H9 (cell line): ENCODE data around the gene MOB3A. TPM values are rescaled to one million over a fixed set of nuclear protein-coding genes. Genes with fewer than 3 reads are reported as not detected.

ENCODE experiments used
- DNase-seq: peaks from one replicate; pipeline ENCODE4 v3.0.0-alpha.2; 2017
- H2AFZ ChIP-seq: one replicate; pipeline ENCODE4 v1.6.1; 2013; ENCODE audit warnings: mild to moderate bottlenecking, low read length, control low read depth, moderate library complexity
- H2AK5ac ChIP-seq: 2 replicates; pipeline ENCODE4 v1.6.1; 2013; ENCODE audit warnings: low read length, control low read depth, mixed read lengths; ENCODE audit not compliant: insufficient read length
- H2BK120ac ChIP-seq: one replicate; pipeline ENCODE4 v1.6.1; 2013; ENCODE audit warnings: low read depth, mild to moderate bottlenecking, low read length, control low read depth, inconsistent platforms; ENCODE audit not compliant: poor library complexity, severe bottlenecking
- H2BK12ac ChIP-seq: 2 replicates; pipeline ENCODE4 v1.6.1; 2013; ENCODE audit warnings: low read length, control low read depth, mixed read lengths, low read depth; ENCODE audit not compliant: insufficient read length
- H2BK15ac ChIP-seq: 2 replicates; pipeline ENCODE4 v1.6.1; 2013; ENCODE audit warnings: low read depth, low read length, control low read depth
- H2BK20ac ChIP-seq: one replicate; pipeline ENCODE4 v1.6.1; 2013; ENCODE audit warnings: low read depth, mild to moderate bottlenecking, low read length, control low read depth, inconsistent platforms; ENCODE audit not compliant: poor library complexity, severe bottlenecking
- H2BK5ac ChIP-seq: 2 replicates; pipeline ENCODE4 v1.6.1; 2013; ENCODE audit warnings: low read length, control low read depth, mixed read lengths; ENCODE audit not compliant: insufficient read length
- H3K14ac ChIP-seq: 2 replicates; pipeline ENCODE4 v1.6.1; 2013; ENCODE audit warnings: low read length, control low read depth; ENCODE audit not compliant: insufficient read depth
- H3K18ac ChIP-seq: 2 replicates; pipeline ENCODE4 v1.6.1; 2013; ENCODE audit warnings: low read depth, mild to moderate bottlenecking, mixed read lengths, low read length, control low read depth; ENCODE audit not compliant: insufficient read length
- H3K23ac ChIP-seq: 2 replicates; pipeline ENCODE4 v1.6.1; 2013; ENCODE audit warnings: low read length, control low read depth, mixed read lengths, low read depth; ENCODE audit not compliant: insufficient read length
- H3K23me2 ChIP-seq: 2 replicates; pipeline ENCODE4 v1.6.1; 2013; ENCODE audit warnings: low read depth, mild to moderate bottlenecking, mixed read lengths, low read length, control low read depth; ENCODE audit not compliant: insufficient read length, poor library complexity, severe bottlenecking
- H3K27ac ChIP-seq: 2 replicates; pipeline ENCODE4 v1.5.1; 2013; ENCODE audit warnings: low read length, control low read depth, mixed read lengths, low read depth; ENCODE audit not compliant: insufficient read length
- H3K27me3 ChIP-seq: 2 replicates; pipeline ENCODE4 v1.6.1; 2013; ENCODE audit warnings: low read length, control low read depth, inconsistent platforms; ENCODE audit not compliant: insufficient read depth
- H3K4ac ChIP-seq: 2 replicates; pipeline ENCODE4 v1.6.1; 2013; ENCODE audit warnings: low read depth, mild to moderate bottlenecking, control low read depth, inconsistent platforms, low read length, moderate library complexity
- H3K4me1 ChIP-seq: 2 replicates; pipeline ENCODE4 v1.6.1; 2013; ENCODE audit warnings: low read length, control low read depth, inconsistent platforms; ENCODE audit not compliant: insufficient read depth
- H3K4me2 ChIP-seq: 2 replicates; pipeline ENCODE4 v1.6.1; 2013; ENCODE audit warnings: low read length, control low read depth, mixed read lengths; ENCODE audit not compliant: insufficient read length, insufficient read depth
- H3K56ac ChIP-seq: 2 replicates; pipeline ENCODE4 v1.6.1; 2013; ENCODE audit warnings: low read depth, mild to moderate bottlenecking, mixed read lengths, low read length, control low read depth; ENCODE audit not compliant: insufficient read length
- H3K79me1 ChIP-seq: 2 replicates; pipeline ENCODE4 v1.6.1; 2013; ENCODE audit warnings: low read depth, mild to moderate bottlenecking, moderate library complexity, low read length, control low read depth, inconsistent platforms; ENCODE audit not compliant: insufficient read depth, poor library complexity, severe bottlenecking
- H3K79me2 ChIP-seq: 2 replicates; pipeline ENCODE4 v1.6.1; 2013; ENCODE audit warnings: low read length, control low read depth, inconsistent platforms; ENCODE audit not compliant: insufficient read depth
- H3K9ac ChIP-seq: 2 replicates; pipeline ENCODE4 v1.6.1; 2013; ENCODE audit warnings: low read length, control low read depth, mixed read lengths; ENCODE audit not compliant: insufficient read length; ENCODE audit errors: extremely low read depth
- H3K9me3 ChIP-seq: one replicate; pipeline ENCODE4 v1.6.1; 2013; ENCODE audit warnings: low read depth, low read length, inconsistent platforms; ENCODE audit not compliant: control insufficient read depth
- H3T11ph ChIP-seq: one replicate; pipeline ENCODE4 v1.6.1; 2013; ENCODE audit warnings: mild to moderate bottlenecking, low read length, control low read depth, inconsistent platforms
- H4K20me1 ChIP-seq: one replicate; pipeline ENCODE4 v1.6.1; 2013; ENCODE audit not compliant: control insufficient read depth, insufficient read length, insufficient read depth
- H4K5ac ChIP-seq: 2 replicates; pipeline ENCODE4 v1.6.1; 2013; ENCODE audit warnings: low read depth, mild to moderate bottlenecking, mixed read lengths, low read length, control low read depth; ENCODE audit not compliant: insufficient read length
- H4K8ac ChIP-seq: replicated peaks from 2 replicates; pipeline ENCODE4 v1.6.1; 2013; ENCODE audit warnings: low read length, control low read depth, mixed read lengths, low read depth; ENCODE audit not compliant: insufficient read length
- H4K91ac ChIP-seq: 2 replicates; pipeline ENCODE4 v1.6.1; 2013; ENCODE audit warnings: low read depth, mild to moderate bottlenecking, moderate library complexity, mixed read lengths, low read length, control low read depth; ENCODE audit not compliant: insufficient read length
- H3K27ac Mint-ChIP-seq, 3 experiments: 2 replicates in 2 of 3; 3 replicates in 1 of 3; pipeline ENCODE4 v1.8.0; 2020 to 2021; ENCODE audit warnings: mixed read lengths in 3 of 3, mild to moderate bottlenecking in 1 of 3, moderate library complexity in 1 of 3
- H3K27me3 Mint-ChIP-seq: 2 replicates; pipeline ENCODE4 v1.8.0; 2021; ENCODE audit warnings: low read depth, mild to moderate bottlenecking, moderate library complexity, mixed read lengths
- H3K36me3 Mint-ChIP-seq, 3 experiments: 2 replicates in 2 of 3; 3 replicates in 1 of 3; pipeline ENCODE4 v1.8.0; 2020 to 2021; ENCODE audit warnings: low read depth in 3 of 3, mixed read lengths in 3 of 3; ENCODE audit not compliant: insufficient read depth in 1 of 3
- H3K4me1 Mint-ChIP-seq, 2 experiments: 2 replicates each; pipeline ENCODE4 v1.8.0; 2020; ENCODE audit warnings: mixed read lengths in 2 of 2
- H3K4me3 Mint-ChIP-seq, 2 experiments: 2 replicates in 1 of 2; 3 replicates in 1 of 2; pipeline ENCODE4 v1.8.0; 2020 to 2021; ENCODE audit warnings: mild to moderate bottlenecking in 2 of 2, mixed read lengths in 2 of 2, moderate library complexity in 1 of 2
- H3K9me3 Mint-ChIP-seq, 2 experiments: 2 replicates in 1 of 2; 3 replicates in 1 of 2; pipeline ENCODE4 v1.8.0; 2020; ENCODE audit warnings: mild to moderate bottlenecking in 2 of 2, mixed read lengths in 2 of 2, moderate library complexity in 1 of 2
- CTCF ChIP-seq: fragments of 200-600 bp; sonication (generic); conservative IDR thresholded peaks from 3 replicates; pipeline ENCODE4 v1.8.0; 2021; ENCODE audit warnings: antibody characterized with exemption, mild to moderate bottlenecking
- WGBS: extraction: QIAGEN DNeasy Blood & Tissue Kit; methylation state at CpG from one replicate; pipeline ENCODE4 v1.1.7; 2013; ENCODE audit warnings: missing lambda C conversion rate, low lambda C conversion rate, mixed read lengths; ENCODE audit not compliant: insufficient read length; ENCODE audit errors: extremely low coverage; 5-methylcytosine and 5-hydroxymethylcytosine counted together
- total RNA-seq: library from RNA; stranded (reverse); gene quantifications from 2 replicates; pipeline ENCODE4 v1.2.1, GENCODE V29; 2021

MOB3A gene
- total RNA-seq, 1 experiment from 2014 or later, result 11.5 TPM

DNA sequence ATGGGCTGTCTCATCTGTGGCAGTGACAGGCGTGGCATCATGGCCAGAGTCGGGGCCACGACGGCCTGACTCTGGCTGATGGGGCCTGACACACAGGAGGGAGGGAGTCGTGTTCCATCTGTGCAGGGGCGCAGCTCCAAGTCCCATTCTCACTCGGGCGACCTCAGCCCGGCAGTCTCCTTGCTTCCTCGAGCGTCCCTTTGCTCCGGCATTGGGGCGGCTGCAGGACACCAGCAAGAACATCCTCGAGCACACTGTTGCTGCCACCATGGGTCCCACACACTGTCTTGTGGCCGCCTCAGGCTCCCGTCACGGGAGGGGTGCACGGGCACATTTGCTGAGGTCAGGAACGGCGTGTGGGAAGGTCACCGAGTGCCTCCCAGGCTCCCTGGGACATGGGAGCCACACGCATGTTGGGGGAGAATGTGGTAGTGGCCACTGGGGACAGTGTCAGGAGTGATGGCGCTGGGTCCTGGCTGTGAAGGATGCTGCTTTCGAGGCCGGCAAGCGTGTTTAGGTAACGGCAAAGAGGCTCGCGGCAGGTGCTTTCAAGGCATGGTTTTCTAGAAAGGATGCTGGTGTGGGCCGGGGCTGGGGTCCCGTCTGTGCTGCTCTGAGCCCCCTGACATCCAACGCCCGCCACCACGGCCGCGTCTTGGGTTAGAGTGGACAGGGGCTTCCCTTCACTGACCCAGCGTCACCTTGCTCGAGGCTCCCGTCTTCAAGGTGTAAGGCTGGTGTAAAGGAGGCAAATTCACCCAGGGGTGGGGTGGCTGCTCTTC is 4.0 kb upstream of the MOB3A start:
- Histone ChIP-seq H2AFZ (no peak overlapping the region), H3K9me3 (no peaks in the 10 kb centered on the region), H2AK5ac (no peak overlapping the region), H3K56ac (no peak overlapping the region), H3K4ac (no peak overlapping the region), H2BK12ac (no peak overlapping the region), H3K23ac (no peak overlapping the region), H3K23me2 (no peaks in the 10 kb centered on the region), H2BK120ac (no peak overlapping the region), H2BK15ac (no peak overlapping the region), H3K4me1 (no peaks in the 10 kb centered on the region), H4K91ac (no peak overlapping the region), H4K5ac (no peak overlapping the region), H2BK5ac (no peak overlapping the region), H3K79me2 (peaks cover 2% of the 10 kb centered on the region; the same call in 1 of the 2 replicates), H3K27ac (no peak overlapping the region), H4K8ac (no peak overlapping the region), H3K79me1 (no peaks in the 10 kb centered on the region), H2BK20ac (no peak overlapping the region), H3T11ph (no peak overlapping the region), H3K27me3 (no peaks in the 10 kb centered on the region), H3K18ac (no peak overlapping the region), H3K9ac (no peak overlapping the region), H3K14ac (no peak overlapping the region), H4K20me1 (no peaks in the 10 kb centered on the region), H3K4me2 (no peak overlapping the region)
- DNase-seq, result no peak
- Mint-ChIP-seq H3K4me3 (no peak overlapping the region), H3K36me3 (peaks cover 19 to 50% (median 44%) of the 10 kb centered on the region in 3 experiments), H3K9me3 (peaks cover 0 to 2% of the 10 kb centered on the region in 2 experiments; a peak in 3 of 5 replicates), H3K27ac (no peak overlapping the region), H3K4me1 (peaks cover 2 to 6% of the 10 kb centered on the region in 2 experiments; a peak in 3 of 4 replicates), H3K27me3 (no peaks in the 10 kb centered on the region; the same call in 1 of the 2 replicates)
- WGBS, result no CpG with 5 or more reads among the region's 39 CpGs
- TF ChIP-seq CTCF, result no peak
